Sigmoid colon (tissue), 7 donors: ENCODE results near the gene IGSF21. TPM values are rescaled to one million over a fixed set of nuclear protein-coding genes. Genes with fewer than 3 reads are reported as not detected.

Experiments
- DNase-seq: peaks from one replicate; pipeline ENCODE4 v3.0.0-alpha.2; 2019
- H3K27ac ChIP-seq, 4 donors: fragments of 200-600 bp; sonication (generic); one replicate each; pipeline ENCODE4 v1.5.1; 2016 to 2019; ENCODE audit warnings: mild to moderate bottlenecking in 1 of 4
- H3K27me3 ChIP-seq, 3 donors: fragments of 200-600 bp; sonication (generic); one replicate each; pipeline ENCODE4 v1.5.1; 2019; ENCODE audit warnings: mild to moderate bottlenecking in 1 of 3
- H3K36me3 ChIP-seq, 4 donors: fragments of 200-600 bp; sonication (generic); one replicate each; pipeline ENCODE4 v1.5.1; 2016 to 2019
- H3K4me1 ChIP-seq, 4 donors: fragments of 200-600 bp; sonication (generic); one replicate each; pipeline ENCODE4 v1.5.1; 2017 to 2019
- H3K4me3 ChIP-seq, 4 donors: fragments of 200-600 bp; sonication (generic); one replicate each; pipeline ENCODE4 v1.5.1; 2017 to 2019; ENCODE audit warnings: mild to moderate bottlenecking in 2 of 4, moderate library complexity in 1 of 4
- H3K9me3 ChIP-seq, 4 donors: fragments of 200-600 bp in 3 of 4; sonication (generic) in 3 of 4; one replicate each; pipeline versions ENCODE4 v1.5.1 to v1.6.1; 2013 to 2019
- CTCF ChIP-seq, 4 experiments: fragments of 450-650 bp in 3 of 4; fragments of 200-600 bp in 1 of 4; IDR thresholded peaks; one replicate each; pipeline ENCODE4 v1.5.1; 2016 to 2019; ENCODE audit warnings: antibody characterized with exemption in 4 of 4, mild to moderate bottlenecking in 3 of 4, moderate library complexity in 2 of 4
- EP300 ChIP-seq, 4 donors: sonication (generic); formaldehyde crosslinking; IDR thresholded peaks; one replicate each; pipeline ENCODE4 v1.6.1; 2017; ENCODE audit warnings: antibody characterized with exemption in 4 of 4
- POLR2A ChIP-seq, 2 donors: fragments of 450-650 bp; IDR thresholded peaks; one replicate each; pipeline ENCODE4 v1.6.1; 2016; ENCODE audit warnings: antibody characterized with exemption in 2 of 2, mild to moderate bottlenecking in 2 of 2, moderate library complexity in 2 of 2
- POLR2AphosphoS5 ChIP-seq, 4 donors: sonication (generic); formaldehyde crosslinking; IDR thresholded peaks; one replicate each; pipeline ENCODE4 v1.6.1; 2017; ENCODE audit warnings: antibody characterized with exemption in 4 of 4
- WGBS, 2 donors: extraction: QIAGEN DNeasy Blood & Tissue Kit; methylation state at CpG; one replicate each; pipeline ENCODE4 v1.1.7; 2013; 5-methylcytosine and 5-hydroxymethylcytosine counted together
- intact Hi-C: fragments of 100-400 bp; cut with DNase I; formaldehyde crosslinking; loops from one replicate; pipeline ENCODE4 v1.15.1; 2023
- polyA plus RNA-seq, 3 donors: library from polyadenylated mRNA; stranded (reverse); fragments of 200-250 nt; gene quantifications; one replicate each; pipeline ENCODE4 v1.2.3, GENCODE V29; 2013
- total RNA-seq, 4 donors: library from RNA; depleted of rRNA; stranded (reverse); fragments of >200 nt; gene quantifications; one replicate each; pipeline ENCODE4 v1.1.0, GENCODE V29; 2016
- donor health status: healthy with polysubstance abuse.
- donor health status: Bipolar disorder and iron deficiency.
- donor health status: healthy.

Gene IGSF21
- total and polyA plus RNA-seq, 7 donors, result 0.55 to 2.6 (median 1.1) TPM; not detected in 2

GRCh38 chr1:18408656-18409370 lies 301.2 kb downstream of the IGSF21 start:
- intact Hi-C loops, result no loop called here
- Histone ChIP-seq H3K9me3 (peaks cover 2 to 12% (median 6%) of the 10 kb centered on the region in 4 donors), H3K36me3 (no peaks in the 10 kb centered on the region), H3K27me3 (peaks cover 0 to 3% (median 1%) of the 10 kb centered on the region in 3 donors), H3K4me1 (no peaks in the 10 kb centered on the region), H3K4me3 (no peak overlapping the region), H3K27ac (no peak overlapping the region)
- WGBS, 2 donors, result 67 to 68% methylated on average over 12 of the region's 12 CpGs
- DNase-seq, result no peak
- no peak for TF ChIP-seq POLR2A (IDR thresholded peaks at IDR 0.05)
- TF ChIP-seq CTCF (IDR thresholded peaks at IDR 0.05), result no peak
- no peak for TF ChIP-seq POLR2AphosphoS5 (IDR thresholded peaks at IDR 0.05)
- TF ChIP-seq EP300 (IDR thresholded peaks at IDR 0.05), result no peak

- Histone ChIP-seq H3K27ac (no peak overlapping the region), H3K9me3 (peaks cover 2 to 12% (median 6%) of the 10 kb centered on the region in 4 donors), H3K4me3 (no peak overlapping the region), H3K4me1 (no peaks in the 10 kb centered on the region), H3K36me3 (no peaks in the 10 kb centered on the region), H3K27me3 (peaks cover 0 to 3% (median 1%) of the 10 kb centered on the region in 3 donors)
- WGBS, 2 donors, result 80 to 88% methylated on average over 8 of the region's 8 CpGs
- TF ChIP-seq POLR2A (IDR thresholded peaks at IDR 0.05) (no peak), POLR2AphosphoS5 (IDR thresholded peaks at IDR 0.05) (no peak), EP300 (IDR thresholded peaks at IDR 0.05) (no peak), CTCF (IDR thresholded peaks at IDR 0.05) (no peak)
- no peak for DNase-seq
- intact Hi-C loops, result no loop called here
These were observed 302.1 kb downstream of the IGSF21 start for GRCh38 chr1:18409609-18410237.

GRCh38 chr1:18410407-18410806 lies 302.8 kb downstream of the IGSF21 start:
- Histone ChIP-seq H3K27ac (no peak overlapping the region), H3K4me3 (no peak overlapping the region), H3K9me3 (peaks cover 2 to 12% (median 6%) of the 10 kb centered on the region in 4 donors), H3K27me3 (peaks cover 0 to 6% (median 3%) of the 10 kb centered on the region in 3 donors), H3K4me1 (no peaks in the 10 kb centered on the region), H3K36me3 (no peaks in the 10 kb centered on the region)
- intact Hi-C loops, result no loop called here
- DNase-seq, result no peak
- TF ChIP-seq POLR2A (IDR thresholded peaks at IDR 0.05) (no peak), POLR2AphosphoS5 (IDR thresholded peaks at IDR 0.05) (no peak), EP300 (IDR thresholded peaks at IDR 0.05) (no peak), CTCF (IDR thresholded peaks at IDR 0.05) (no peak)
- 65 to 75% methylated on average over 13 of the region's 13 CpGs for WGBS, 2 donors

- peaks cover 0 to 6% (median 0%) of the 10 kb centered on the region in 3 donors for H3K27me3 ChIP-seq
- no peak overlapping the region for H3K4me3 ChIP-seq
- 88 to 94% methylated on average over 2 of the region's 2 CpGs for WGBS, 2 donors
- H3K9me3 ChIP-seq, result peaks cover 2 to 12% (median 6%) of the 10 kb centered on the region in 4 donors
- no peak for TF ChIP-seq CTCF (IDR thresholded peaks at IDR 0.05)
- no peak for TF ChIP-seq EP300 (IDR thresholded peaks at IDR 0.05)
- TF ChIP-seq POLR2A (IDR thresholded peaks at IDR 0.05), result no peak
- no peak for TF ChIP-seq POLR2AphosphoS5 (IDR thresholded peaks at IDR 0.05)
- H3K36me3 ChIP-seq, result no peaks in the 10 kb centered on the region
- intact Hi-C loops, result no loop called here
- H3K27ac ChIP-seq, result no peak overlapping the region
- DNase-seq, result no peak
- H3K4me1 ChIP-seq, result no peaks in the 10 kb centered on the region
These were observed 303.7 kb downstream of the IGSF21 start for GRCh38 chr1:18411321-18411720.
